GM12892 (cell line): ENCODE results near the gene GABRR2.

Source experiments
- POLR2A ChIP-seq: IDR thresholded peaks from 2 replicates; pipeline ENCODE4 v1.6.1; 2011; ENCODE audit warnings: low read depth, low read length, control low read depth
- POLR2AphosphoS5 ChIP-seq: IDR thresholded peaks from 2 replicates; pipeline ENCODE4 v1.6.1; 2011; ENCODE audit warnings: low read depth, low read length, control low read depth
- TAF1 ChIP-seq: IDR thresholded peaks from 2 replicates; pipeline ENCODE4 v1.6.1; 2011; ENCODE audit warnings: low read depth, mild to moderate bottlenecking, control low read depth, low read length, borderline replicate concordance

GRCh38 chr6:89243331-89243629 lies 71.8 kb downstream of the GABRR2 start:
- TF ChIP-seq POLR2AphosphoS5 (no peak), POLR2A (no peak), TAF1 (no peak)
